HG02981 (cell line): ENCODE measurements around the gene PCDHB2.
"Not testable (repeated sequence)": the region's sequence is repeated elsewhere in the genome, so short reads cannot be mapped to it uniquely, and the experiment has no call there.

Experiments
- ATAC-seq: cut with Tn5 transposase; IDR thresholded peaks from one replicate; pipeline ENCODE4 v1.9.1; 2021; ENCODE audit warnings: mild to moderate bottlenecking, moderate library complexity; ENCODE audit not compliant: unreplicated experiment

Gene PCDHB2

DNA sequence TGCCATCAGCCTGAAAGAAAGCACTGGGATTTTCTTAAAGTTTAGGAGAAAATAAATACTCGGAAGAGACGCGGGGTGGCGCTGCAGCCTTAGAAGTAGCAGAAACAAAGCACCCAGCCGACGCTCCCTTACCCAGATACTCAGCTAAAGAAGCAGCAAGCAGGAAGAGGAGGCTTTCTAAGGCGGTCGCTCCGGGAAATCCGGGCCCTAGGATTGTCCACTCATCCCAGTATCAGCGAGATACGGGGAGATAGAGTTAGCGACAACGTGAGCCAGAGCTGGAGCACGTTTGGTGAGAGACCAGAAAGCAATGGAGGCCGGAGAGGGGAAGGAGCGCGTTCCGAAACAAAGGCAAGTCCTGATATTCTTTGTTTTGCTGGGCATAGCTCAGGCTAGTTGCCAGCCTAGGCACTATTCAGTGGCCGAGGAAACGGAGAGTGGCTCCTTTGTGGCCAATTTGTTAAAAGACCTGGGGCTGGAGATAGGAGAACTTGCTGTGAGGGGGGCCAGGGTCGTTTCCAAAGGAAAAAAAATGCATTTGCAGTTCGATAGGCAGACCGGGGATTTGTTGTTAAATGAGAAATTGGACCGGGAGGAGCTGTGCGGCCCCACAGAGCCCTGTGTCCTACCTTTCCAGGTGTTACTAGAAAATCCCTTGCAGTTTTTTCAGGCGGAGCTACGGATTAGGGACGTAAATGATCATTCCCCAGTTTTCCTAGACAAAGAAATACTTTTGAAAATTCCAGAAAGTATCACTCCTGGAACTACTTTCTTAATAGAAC lies at the start of gene PCDHB2:
PCDHB2 (plus strand) TSS at position 135 of the 782 bp plus-strand sequence; CDS start at position 311, 176 bp downstream.
- ATAC-seq, result no peak

DNA sequence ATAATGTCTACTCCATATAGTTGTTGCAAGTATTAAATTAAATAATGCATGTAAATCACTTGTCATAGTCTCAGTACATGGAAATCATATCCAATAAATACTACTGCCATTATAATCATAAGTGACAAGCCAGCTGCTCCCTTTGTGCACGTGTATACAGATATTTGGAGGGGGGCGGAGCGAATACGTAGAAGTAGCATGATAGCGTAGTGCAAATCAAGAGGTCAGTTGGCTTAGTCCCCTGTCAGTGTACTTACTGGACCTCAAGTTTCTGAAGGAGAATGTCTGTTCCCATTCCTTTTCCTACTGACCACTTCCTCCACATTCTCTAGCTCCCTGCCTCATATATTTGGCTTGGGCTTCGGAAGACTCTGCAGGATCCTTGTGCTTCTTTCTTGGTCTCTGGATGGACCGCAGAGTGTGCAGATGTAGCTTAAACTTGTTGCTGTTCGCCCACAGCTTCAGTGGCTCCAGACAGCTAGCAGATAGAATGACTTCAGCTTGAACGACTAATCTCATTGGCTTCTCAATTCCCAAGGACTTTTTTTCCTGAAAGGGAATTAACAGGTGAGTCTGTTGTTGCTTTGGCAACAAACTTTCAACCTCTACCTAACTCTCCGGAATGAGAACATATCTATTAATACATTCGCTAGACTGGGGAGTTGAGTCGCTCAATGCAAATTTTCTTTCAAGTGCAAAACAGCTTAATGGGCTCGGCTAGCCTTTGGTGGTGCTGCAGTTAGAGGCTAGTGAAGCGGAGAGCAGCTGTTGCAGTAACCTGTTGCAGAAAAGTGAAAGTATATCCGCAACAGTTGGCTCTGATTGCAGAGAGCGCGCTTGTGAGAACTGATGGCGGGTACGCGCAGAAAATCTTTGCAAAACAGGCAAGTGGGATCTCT lies 43.5 kb upstream of the PCDHB2 start, which contains the start of gene PCDHB1:
PCDHB1 (plus strand) TSS at position 753 of the 899 bp plus-strand sequence; CDS start at position 850, 97 bp downstream.
- no peak for ATAC-seq

DNA sequence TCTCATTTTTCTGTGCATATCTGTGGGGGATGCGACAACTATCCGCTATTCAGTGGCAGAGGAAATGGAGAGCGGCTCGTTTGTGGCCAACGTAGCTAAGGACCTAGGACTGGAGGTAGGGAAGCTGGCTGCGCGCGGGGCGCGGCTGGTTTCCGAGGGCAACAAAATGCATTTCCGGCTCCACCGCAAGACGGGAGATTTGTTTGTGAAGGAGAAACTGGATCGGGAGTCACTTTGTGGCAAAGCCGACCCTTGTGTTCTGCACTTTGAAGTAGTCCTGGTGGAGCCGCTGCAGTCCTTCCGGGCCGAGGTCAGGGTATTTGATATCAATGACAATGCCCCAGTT lies 42.9 kb upstream of the PCDHB2 start:
- ATAC-seq, result no peak

DNA sequence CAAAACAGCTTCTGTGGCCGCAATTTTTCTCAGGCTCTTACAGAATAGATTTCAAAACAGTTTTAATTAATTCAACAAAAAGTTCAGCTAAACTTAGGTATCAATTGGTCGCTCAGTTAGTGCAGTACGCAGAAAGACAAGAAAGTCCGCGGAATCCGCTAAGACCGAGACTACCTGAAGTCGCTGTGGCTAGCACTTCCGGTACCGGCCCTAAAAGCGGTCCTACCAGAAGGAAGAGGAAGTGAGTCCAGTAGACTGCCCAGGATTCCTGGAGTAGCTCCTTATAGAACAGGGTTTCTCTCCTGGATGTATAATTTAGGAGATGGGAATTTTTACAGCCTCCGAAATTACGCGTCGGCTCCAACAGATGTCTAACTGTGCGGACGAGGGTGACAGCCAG lies 16.6 kb upstream of the PCDHB2 start:
- ATAC-seq, result no peak

DNA sequence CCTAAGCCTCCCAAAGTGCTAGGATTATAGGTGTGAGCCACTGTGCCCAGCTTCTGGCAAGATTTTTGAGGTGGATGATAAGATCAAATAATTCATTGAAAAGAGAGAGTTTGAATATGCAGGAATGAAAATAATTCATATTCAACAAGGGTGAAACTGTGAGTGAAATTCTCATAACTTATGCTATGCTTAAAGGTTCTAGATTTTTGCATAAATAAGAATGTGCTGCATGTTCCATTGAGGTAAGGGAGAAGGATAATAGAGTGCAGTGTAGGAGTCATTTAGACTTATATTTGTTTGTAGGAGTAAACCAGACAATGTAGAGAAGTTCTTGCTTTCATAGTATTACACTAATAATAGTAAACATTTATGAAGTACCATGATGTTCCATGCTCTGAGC lies 12.2 kb upstream of the PCDHB2 start:
- no peak for ATAC-seq

DNA sequence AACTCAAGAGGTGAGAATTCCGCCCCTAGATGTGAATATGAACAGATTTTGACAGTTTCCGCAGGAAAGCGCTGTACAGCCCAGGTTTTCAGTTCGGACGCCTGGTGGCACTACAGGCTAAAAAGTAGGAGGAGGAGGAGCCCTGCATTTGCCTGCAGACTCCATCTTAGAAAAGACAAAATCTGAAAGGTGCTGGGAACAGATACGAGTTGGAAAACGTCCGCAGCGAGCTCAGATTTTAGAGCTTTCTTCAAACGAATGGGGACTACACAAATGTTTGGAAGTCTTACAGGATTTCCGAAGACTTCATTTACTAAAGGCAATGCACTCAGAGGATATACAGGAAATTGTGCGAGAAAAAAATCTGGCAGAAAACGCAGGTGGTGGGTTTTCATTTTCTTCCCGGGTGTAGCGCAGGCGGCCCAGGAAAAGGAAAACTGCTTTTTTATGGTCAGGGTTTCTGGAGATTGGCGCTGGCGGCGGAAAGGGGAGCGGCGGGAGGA lies 9.9 kb upstream of the PCDHB2 start:
- peak; percentile 69 for ATAC-seq

DNA sequence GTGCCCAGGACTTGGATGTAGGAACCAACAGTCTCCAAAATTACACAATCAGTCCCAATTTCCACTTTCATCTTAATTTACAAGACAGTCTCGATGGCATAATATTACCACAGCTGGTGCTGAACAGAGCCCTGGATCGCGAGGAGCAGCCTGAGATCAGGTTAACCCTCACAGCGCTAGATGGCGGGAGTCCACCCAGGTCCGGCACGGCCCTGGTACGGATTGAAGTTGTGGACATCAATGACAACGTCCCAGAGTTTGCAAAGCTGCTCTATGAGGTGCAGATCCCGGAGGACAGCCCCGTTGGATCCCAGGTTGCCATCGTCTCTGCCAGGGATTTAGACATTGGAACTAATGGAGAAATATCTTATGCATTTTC lies 837 bp downstream of the PCDHB2 start:
- ATAC-seq, result no peak

DNA sequence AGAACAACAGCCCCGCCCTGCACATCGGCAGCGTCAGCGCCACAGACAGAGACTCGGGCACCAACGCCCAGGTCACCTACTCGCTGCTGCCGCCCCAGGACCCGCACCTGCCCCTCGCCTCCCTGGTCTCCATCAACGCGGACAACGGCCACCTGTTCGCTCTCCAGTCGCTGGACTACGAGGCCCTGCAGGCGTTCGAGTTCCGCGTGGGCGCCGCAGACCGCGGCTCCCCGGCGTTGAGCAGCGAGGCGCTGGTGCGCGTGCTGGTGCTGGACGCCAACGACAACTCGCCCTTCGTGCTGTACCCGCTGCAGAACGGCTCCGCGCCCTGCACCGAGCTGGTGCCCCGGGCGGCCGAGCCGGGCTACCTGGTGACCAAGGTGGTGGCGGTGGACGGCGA lies 1.8 kb downstream of the PCDHB2 start:
- ATAC-seq, result not testable (repeated sequence)

DNA sequence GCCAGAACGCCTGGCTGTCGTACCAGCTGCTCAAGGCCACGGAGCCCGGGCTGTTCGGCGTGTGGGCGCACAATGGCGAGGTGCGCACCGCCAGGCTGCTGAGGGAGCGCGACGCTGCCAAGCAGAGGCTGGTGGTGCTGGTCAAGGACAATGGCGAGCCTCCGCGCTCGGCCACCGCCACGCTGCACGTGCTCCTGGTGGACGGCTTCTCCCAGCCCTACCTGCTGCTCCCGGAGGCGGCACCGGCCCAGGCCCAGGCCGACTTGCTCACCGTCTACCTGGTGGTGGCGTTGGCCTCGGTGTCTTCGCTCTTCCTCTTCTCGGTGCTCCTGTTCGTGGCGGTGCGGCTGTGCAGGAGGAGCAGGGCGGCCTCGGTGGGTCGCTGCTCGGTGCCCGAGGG lies 2.2 kb downstream of the PCDHB2 start:
- ATAC-seq, result not testable (repeated sequence)

DNA sequence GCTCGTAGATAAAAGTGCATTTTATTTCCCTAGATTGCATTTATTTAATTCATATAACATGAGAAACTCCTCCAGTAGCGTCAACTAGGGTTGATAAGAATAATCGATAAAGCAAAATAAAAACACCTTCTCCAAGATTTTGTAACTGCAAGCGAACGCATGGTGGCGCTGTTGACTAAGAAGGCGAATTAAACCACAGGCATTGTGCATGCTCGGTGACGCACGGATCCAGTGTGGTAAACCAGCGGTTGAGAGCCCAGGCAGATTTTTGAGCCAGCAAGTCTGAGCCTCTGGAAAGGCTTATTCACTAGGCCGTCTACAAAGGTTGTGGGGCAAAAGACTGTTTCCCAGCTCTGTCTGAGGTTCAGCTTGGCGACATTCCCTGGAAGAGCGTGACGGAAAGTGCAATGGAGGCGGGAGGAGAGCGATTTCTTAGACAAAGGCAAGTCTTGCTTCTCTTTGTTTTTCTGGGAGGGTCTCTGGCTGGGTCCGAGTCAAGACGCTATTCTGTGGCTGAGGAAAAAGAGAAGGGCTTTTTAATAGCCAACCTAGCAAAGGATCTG lies 5.9 kb downstream of the PCDHB2 start, which contains the start of gene PCDHB3:
PCDHB3 (plus strand) TSS at position 231 of the 563 bp plus-strand sequence; CDS start at position 408, 177 bp downstream.
- no peak for ATAC-seq

DNA sequence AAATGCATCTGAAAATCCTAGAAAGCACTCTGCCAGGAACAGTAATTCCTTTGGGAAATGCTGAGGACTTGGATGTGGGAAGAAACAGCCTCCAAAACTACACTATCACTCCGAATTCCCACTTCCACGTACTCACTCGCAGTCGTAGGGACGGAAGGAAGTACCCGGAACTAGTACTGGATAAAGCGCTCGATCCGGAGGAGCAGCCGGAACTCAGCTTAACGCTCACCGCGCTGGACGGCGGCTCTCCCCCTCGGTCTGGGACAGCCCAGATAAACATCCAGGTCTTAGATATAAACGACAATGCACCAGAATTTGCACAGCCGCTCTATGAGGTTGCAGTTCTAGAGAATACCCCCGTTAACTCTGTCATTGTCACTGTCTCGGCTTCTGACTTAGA lies 6.6 kb downstream of the PCDHB2 start:
- no peak for ATAC-seq

DNA sequence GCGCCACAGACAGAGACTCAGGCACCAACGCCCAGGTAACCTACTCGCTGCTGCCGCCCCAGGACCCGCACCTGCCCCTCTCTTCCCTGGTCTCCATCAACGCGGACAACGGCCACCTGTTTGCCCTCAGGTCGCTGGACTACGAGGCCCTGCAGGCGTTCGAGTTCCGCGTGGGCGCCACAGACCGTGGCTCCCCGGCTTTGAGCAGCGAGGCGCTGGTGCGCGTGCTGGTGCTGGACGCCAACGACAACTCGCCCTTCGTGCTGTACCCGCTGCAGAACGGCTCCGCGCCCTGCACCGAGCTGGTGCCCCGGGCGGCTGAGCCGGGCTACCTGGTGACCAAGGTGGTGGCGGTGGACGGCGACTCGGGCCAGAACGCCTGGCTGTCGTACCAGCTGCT lies 7.7 kb downstream of the PCDHB2 start:
- not testable (repeated sequence) for ATAC-seq

DNA sequence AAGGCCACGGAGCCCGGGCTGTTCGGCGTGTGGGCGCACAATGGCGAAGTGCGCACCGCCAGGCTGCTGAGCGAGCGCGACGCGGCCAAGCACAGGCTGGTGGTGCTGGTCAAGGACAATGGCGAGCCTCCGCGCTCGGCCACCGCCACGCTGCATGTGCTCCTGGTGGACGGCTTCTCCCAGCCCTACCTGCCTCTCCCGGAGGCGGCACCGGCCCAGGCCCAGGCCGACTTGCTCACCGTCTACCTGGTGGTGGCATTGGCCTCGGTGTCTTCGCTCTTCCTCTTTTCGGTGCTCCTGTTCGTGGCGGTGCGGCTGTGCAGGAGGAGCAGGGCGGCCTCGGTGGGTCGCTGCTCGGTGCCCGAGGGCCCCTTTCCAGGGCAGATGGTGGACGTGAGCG lies 8.1 kb downstream of the PCDHB2 start:
- not testable (repeated sequence) for ATAC-seq

DNA sequence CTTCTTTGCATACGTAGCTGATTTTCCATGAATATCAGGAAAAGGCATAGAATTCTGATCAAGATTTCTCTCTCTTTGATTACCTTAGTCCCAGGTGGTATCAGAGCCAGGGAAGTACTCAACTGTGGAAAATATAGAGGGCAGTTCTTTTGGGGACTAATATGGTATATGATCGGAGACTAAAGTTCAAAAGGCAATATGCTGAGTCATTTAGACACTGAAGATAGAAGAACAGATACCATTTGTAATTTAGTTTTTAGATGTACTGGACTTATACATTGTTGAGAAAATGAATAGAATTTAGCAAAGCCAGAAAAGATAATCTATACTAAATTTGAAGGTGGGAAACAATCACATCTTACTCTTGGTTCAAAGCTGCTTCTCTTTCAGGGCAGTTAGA lies 10.9 kb downstream of the PCDHB2 start:
- ATAC-seq, result no peak

DNA sequence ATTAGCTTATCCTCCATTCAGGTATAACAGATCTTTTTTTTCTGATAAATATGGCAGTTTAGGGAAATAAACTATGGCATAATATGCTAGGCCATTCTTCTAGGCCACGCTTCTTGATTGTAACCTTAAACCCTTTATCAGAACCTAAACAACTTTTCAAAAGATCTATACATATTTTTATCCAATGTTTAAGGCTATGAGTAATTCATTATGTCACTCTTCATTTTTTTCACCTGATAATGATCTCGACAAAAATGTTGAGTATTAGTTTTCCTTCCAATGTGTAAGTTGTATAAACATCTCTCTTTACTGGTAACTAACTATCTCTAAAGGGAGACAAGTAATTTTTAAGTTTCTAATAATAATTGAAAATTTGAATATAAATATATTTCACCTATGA lies 24.8 kb downstream of the PCDHB2 start:
- no peak for ATAC-seq

DNA sequence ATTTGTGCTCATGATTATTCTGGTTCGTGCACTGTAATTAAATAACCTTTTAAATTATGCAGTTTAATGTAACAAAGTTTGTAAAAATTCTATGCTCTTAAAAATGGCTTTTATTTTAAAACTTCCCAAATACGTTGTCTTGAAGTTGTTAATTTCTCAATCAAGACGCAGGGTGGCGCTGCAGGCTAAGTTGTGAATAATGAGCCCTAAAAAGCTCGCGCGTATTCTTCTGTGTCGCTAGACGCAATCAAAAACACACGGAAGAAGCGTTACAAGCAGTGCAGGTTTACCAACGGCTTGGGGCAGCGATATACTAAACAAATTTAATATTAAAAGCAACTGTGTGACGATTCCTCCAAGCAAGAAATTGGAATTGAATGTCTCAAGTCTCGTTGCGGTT lies 27.1 kb downstream of the PCDHB2 start, which contains the start of gene PCDHB4:
PCDHB4 (plus strand) TSS at position 256 of the 400 bp plus-strand sequence. CDS start 181 bp downstream, outside the sequence.
- ATAC-seq, result no peak

DNA sequence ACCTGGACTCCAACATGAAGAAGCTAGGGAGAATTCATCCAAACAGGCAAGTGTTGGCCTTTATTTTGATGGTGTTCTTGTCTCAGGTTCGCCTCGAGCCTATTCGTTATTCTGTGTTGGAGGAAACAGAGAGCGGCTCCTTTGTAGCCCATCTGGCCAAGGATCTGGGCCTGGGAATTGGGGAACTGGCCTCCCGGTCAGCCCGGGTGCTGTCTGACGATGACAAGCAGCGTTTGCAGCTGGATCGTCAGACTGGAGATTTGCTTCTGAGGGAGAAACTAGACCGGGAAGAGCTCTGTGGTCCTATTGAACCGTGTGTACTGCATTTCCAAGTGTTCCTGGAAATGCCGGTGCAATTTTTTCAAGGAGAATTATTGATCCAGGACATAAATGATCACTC lies 27.6 kb downstream of the PCDHB2 start:
- ATAC-seq, result no peak

DNA sequence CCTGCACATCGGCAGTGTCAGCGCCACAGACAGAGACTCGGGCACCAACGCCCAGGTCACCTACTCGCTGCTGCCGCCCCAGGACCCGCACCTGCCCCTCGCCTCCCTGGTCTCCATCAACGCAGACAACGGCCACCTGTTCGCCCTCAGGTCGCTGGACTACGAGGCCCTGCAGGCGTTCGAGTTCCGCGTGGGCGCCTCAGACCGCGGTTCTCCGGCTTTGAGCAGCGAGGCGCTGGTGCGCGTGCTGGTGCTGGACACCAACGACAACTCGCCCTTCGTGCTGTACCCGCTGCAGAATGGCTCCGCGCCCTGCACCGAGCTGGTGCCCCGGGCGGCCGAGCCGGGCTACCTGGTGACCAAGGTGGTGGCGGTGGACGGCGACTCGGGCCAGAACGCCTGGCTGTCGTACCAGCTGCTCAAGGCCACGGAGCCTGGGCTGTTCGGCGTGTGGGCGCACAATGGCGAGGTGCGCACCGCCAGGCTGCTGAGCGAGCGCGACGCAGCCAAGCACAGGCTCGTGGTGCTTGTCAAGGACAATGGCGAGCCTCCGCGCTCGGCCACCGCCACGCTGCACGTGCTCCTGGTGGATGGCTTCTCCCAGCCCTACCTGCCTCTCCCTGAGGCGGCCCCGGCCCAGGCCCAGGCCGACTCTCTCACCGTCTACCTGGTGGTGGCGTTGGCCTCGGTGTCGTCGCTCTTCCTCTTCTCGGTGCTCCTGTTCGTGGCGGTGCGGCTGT lies 29.2 kb downstream of the PCDHB2 start:
- ATAC-seq, result not testable (repeated sequence)

DNA sequence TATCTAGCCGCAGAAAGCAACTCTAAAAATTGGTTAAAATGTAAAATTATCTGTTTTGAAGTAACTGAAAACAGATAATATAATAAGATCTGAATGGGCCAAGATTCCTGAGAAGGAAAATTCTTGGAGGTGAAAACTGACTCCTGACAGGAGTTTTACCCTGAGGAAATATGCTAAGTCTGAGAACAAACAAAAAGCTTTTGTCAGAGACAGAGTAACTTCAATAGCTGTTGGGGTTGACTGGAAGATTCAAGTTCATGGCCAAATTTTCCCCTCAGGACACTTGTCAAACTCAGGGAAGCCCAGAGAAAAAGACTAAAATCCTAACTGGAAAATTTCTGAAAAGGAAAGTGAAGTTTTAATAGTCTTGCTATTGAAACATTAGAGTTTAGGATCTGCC lies 32.9 kb downstream of the PCDHB2 start:
- ATAC-seq, result no peak

DNA sequence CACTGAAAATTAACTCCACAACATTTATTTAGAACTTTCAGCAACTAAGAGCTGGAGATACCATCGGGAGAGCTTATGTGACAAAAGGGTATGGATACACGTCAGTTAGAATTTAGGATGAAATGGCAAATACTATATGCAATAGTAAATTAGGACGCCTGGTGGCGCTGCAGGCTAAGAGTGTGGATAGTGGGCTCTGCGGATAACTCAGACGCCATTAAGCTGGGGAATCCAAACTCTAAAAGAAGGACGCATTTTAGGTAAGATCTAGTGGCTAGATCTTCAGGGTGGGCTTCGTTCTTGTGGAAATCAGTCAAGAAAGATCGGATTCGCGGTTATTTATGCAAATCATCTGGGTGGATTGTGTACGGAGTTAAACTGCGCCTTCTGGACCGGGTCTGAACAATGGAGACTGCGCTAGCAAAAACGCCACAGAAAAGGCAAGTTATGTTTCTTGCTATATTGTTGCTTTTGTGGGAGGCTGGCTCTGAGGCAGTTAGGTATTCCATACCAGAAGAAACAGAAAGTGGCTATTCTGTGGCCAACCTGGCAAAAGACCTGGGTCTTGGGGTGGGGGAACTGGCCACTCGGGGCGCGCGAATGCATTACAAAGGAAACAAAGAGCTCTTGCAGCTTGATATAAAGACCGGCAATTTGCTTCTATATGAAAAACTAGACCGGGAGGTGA lies 40.8 kb downstream of the PCDHB2 start, which contains the start of gene PCDHB5:
PCDHB5 (plus strand) TSS at position 177 of the 688 bp plus-strand sequence; CDS start at position 406, 229 bp downstream.
- ATAC-seq, result no peak
